ENCODE measurements around the gene SNAP91.

SNAP91 gene

DNA sequence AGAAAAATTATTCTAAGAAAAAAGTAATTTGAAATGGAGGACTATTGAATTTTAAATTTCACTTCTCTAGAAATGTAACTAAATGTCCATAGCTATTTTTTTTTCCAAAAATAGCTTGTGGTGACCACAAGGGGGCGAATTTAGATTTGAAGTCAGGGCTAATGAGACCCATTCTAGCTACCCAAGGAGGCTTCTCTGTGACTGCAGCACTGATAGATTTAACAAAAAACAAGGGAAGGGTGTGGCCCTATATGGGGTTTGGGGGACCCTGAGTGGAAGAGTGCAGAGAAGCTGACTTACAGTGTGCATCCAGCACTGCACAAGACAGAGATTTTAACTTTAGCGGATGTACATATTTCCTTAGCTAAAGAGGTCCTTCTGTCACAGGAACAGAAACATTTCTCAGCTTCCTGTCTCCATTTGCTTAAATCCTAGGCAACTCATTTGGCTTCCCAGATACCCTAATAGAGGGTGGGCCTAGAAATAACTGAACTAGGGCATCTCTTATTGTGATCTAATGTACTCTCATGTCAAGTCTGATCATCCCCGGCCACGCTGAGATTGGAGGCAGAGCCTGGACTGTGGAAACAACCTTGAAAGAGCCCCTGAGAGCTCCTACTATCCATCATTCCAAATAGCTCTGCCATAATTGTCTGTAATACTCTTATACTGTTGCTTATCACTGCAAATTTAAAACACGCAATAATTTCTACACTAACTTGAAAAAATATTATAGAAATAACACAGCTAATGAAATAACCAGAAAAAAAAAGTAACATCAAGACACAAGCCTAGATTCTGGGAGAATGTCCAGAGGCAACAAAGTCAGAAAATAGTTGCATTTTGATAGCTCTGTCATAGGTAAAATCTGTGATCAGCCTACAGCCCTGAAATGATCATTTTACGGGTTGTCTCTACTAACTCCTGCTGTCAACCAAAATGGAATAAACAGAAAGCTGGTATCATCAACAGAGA, 93.6 kb downstream of the SNAP91 start:
- Histone ChIP-seq H3K27ac (ENCODE audit: low read length) (no peak overlapping the region), H3K36me3 (ENCODE audit: control insufficient read depth, low read depth, low read length) (no peaks in the 10 kb centered on the region), H3K9me3 (ENCODE audit: control insufficient read depth, low read depth, low read length) (no peaks in the 10 kb centered on the region), H3K4me3 (ENCODE audit: low read length) (no peak overlapping the region), H3K4me1 (ENCODE audit: control insufficient read depth, low read depth, low read length) (no peaks in the 10 kb centered on the region), H3K9ac (ENCODE audit: low read length) (no peak overlapping the region), H3K27me3 (ENCODE audit: control insufficient read depth, insufficient read depth, low read length) (no peaks in the 10 kb centered on the region)

DNA sequence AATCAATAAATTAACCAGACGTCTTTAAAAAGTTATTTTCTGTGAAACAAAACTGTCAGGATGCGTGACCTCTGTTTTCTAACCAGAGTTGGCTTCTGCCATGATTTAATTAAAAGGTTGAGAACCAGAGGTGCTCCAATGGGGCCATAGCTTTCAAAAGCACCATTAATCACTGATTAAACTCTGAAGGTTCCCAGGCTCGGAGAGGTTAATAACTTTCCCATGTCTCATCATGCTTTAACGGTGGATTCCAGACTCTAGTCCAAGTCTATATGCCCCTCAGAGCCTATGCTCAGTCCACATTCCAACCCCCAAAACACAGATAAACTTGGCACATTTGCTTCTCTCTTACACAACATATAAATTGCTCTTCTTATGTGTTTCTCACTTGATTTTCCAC, 95.5 kb downstream of the SNAP91 start:
- no peaks in the 10 kb centered on the region for H3K4me1 ChIP-seq (ENCODE audit: control insufficient read depth, low read depth, low read length)
- no peaks in the 10 kb centered on the region for H3K9me3 ChIP-seq (ENCODE audit: control insufficient read depth, low read depth, low read length)
- H3K27ac ChIP-seq (ENCODE audit: low read length): no peak overlapping the region
- no peaks in the 10 kb centered on the region for H3K36me3 ChIP-seq (ENCODE audit: control insufficient read depth, low read depth, low read length)
- H3K27me3 ChIP-seq (ENCODE audit: control insufficient read depth, insufficient read depth, low read length): no peaks in the 10 kb centered on the region
- no peak overlapping the region for H3K9ac ChIP-seq (ENCODE audit: low read length)
- H3K4me3 ChIP-seq (ENCODE audit: low read length): no peak overlapping the region

DNA sequence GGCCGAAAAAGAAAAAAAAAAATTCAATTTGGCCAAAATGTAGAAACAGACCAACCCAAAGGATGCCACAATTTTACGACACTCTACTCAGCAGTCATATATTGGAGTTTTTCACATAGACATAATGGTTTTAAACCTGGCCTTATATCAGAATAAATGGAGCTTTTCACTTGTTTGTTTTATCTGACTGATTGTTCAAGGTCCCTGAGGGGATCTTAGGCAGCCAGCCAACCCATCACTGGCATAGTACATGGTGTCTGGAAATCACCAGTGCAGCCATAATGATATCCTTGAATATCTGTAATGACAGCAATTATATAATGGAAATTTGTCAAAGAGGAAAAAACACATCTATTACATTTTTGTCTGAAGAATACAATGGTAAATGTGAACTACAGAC, 99.7 kb downstream of the SNAP91 start:
- Histone ChIP-seq H3K36me3 (ENCODE audit: control insufficient read depth, low read depth, low read length) (no peaks in the 10 kb centered on the region), H3K9ac (ENCODE audit: low read length) (no peak overlapping the region)

DNA sequence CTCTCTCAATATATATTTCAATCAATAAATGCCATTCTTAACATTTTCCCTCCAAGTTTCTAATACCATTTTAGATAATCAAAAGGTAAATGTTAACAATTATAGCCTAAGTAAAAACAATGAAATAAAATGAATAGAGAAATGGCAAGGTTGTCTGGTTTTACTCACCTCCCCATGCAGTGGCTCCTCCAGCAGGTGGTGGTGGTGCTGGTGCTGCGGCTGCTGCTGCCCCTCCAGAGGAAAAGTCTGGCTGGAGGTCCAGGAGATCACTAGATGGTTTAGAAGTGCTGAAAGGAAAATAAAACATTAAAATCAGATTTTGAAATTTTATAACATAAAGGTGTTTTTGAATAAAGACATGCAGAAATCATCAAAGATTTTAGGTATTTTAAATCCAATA, 103.4 kb downstream of the SNAP91 start:
- Histone ChIP-seq H3K4me3 (ENCODE audit: low read length) (no peak overlapping the region), H3K36me3 (ENCODE audit: control insufficient read depth, low read depth, low read length) (no peaks in the 10 kb centered on the region), H3K27ac (ENCODE audit: low read length) (no peak overlapping the region)

More for the DNA sequence above, 99.7 kb downstream of the SNAP91 start:
- Histone ChIP-seq H3K9me3 (ENCODE audit: control insufficient read depth, low read depth, low read length) (no peaks in the 10 kb centered on the region), H3K4me1 (ENCODE audit: control insufficient read depth, low read depth, low read length) (no peaks in the 10 kb centered on the region), H3K4me3 (ENCODE audit: low read length) (no peak overlapping the region), H3K27ac (ENCODE audit: low read length) (no peak overlapping the region), H3K27me3 (ENCODE audit: control insufficient read depth, insufficient read depth, low read length) (no peaks in the 10 kb centered on the region)

DNA sequence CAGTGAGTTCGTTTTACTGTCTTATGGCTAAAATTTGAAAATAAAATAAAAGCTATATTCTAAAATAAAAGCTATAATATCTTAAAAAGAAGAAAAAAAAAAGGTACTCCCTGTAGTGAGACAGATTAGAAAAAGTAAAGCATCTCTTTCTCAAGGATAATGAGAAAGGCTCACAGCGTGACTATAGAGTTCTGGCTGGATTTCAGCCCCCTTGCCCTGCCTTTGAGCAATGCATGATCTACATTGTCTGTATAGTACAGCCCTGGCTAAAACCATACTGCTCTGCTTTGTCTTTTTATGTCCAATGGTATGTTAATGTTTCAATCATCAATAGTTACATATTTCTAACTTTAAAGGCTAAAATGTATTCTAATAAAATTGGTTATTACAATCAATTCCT, 105.3 kb downstream of the SNAP91 start:
- Histone ChIP-seq H3K9me3 (ENCODE audit: control insufficient read depth, low read depth, low read length) (no peaks in the 10 kb centered on the region), H3K4me1 (ENCODE audit: control insufficient read depth, low read depth, low read length) (no peaks in the 10 kb centered on the region), H3K36me3 (ENCODE audit: control insufficient read depth, low read depth, low read length) (no peaks in the 10 kb centered on the region), H3K4me3 (ENCODE audit: low read length) (no peak overlapping the region), H3K27me3 (ENCODE audit: control insufficient read depth, insufficient read depth, low read length) (no peaks in the 10 kb centered on the region), H3K27ac (ENCODE audit: low read length) (no peak overlapping the region), H3K9ac (ENCODE audit: low read length) (no peak overlapping the region)

More for the DNA sequence above, 103.4 kb downstream of the SNAP91 start:
- H3K27me3 ChIP-seq (ENCODE audit: control insufficient read depth, insufficient read depth, low read length): no peaks in the 10 kb centered on the region
- no peaks in the 10 kb centered on the region for H3K9me3 ChIP-seq (ENCODE audit: control insufficient read depth, low read depth, low read length)
- no peak overlapping the region for H3K9ac ChIP-seq (ENCODE audit: low read length)
- H3K4me1 ChIP-seq (ENCODE audit: control insufficient read depth, low read depth, low read length): no peaks in the 10 kb centered on the region

DNA sequence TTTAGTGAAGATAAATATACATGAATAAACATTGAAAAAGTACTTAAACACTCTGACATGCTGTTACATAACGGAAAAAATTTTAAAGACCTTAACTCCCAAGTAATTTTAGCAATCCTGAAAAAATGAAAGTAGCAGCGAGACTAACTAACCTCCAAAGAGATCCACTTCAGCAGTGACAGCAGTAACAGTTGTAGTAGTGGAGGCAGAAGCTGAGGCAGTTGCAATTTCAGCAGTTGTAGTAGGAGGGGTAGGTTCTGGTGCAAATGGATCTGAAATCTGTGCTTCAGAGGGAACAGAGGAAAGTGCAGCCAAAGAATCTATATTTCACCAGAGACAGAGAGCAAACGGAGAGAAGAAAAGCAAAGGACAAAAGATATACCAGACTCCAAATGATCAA, 107.8 kb downstream of the SNAP91 start:
- Histone ChIP-seq H3K4me1 (ENCODE audit: control insufficient read depth, low read depth, low read length) (no peaks in the 10 kb centered on the region), H3K27ac (ENCODE audit: low read length) (no peak overlapping the region), H3K36me3 (ENCODE audit: control insufficient read depth, low read depth, low read length) (no peaks in the 10 kb centered on the region), H3K9ac (ENCODE audit: low read length) (no peak overlapping the region), H3K9me3 (ENCODE audit: control insufficient read depth, low read depth, low read length) (no peaks in the 10 kb centered on the region), H3K4me3 (ENCODE audit: low read length) (no peak overlapping the region), H3K27me3 (ENCODE audit: control insufficient read depth, insufficient read depth, low read length) (no peaks in the 10 kb centered on the region)

DNA sequence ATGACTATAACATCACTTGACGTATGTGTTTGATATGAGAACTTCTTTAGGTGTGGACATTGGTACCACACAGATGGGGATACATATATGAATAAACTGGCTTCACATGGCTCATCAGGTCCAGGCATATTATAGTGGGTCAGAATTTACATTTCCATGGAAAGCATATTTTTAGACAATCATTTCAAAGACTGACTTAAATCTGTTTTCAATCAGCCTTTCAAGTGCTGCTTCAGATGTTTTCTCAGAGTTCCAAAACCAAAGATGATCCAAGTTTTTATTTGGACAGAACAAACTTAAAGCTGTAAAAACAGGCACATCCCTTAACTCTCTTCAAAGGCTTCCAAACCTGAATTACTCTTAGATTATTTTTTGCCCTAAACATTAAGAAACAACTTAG, 108.4 kb downstream of the SNAP91 start:
- Histone ChIP-seq H3K4me1 (ENCODE audit: control insufficient read depth, low read depth, low read length) (no peaks in the 10 kb centered on the region), H3K9me3 (ENCODE audit: control insufficient read depth, low read depth, low read length) (no peaks in the 10 kb centered on the region), H3K9ac (ENCODE audit: low read length) (no peak overlapping the region), H3K36me3 (ENCODE audit: control insufficient read depth, low read depth, low read length) (no peaks in the 10 kb centered on the region), H3K4me3 (ENCODE audit: low read length) (no peak overlapping the region), H3K27me3 (ENCODE audit: control insufficient read depth, insufficient read depth, low read length) (no peaks in the 10 kb centered on the region), H3K27ac (ENCODE audit: low read length) (no peak overlapping the region)

DNA sequence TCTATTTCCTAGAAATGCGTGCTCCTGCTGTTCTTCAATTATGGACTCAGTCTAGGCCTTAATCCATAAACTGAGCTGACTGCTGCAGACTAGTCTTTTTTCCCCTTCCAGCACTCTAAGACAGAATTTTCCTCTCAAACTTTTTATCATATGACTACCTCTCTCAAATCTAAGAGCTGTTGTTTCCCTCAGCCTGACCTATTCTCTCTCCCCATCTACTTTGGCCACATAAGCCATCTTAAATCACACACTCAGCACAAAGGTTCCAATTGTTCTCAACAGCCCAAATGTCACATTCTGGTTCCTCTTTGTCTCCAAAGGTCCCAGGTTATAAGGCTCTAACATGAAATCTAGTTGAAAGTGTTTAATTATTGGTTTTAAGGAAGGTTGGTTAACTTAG, 111.4 kb downstream of the SNAP91 start:
- Histone ChIP-seq H3K4me1 (ENCODE audit: control insufficient read depth, low read depth, low read length) (no peaks in the 10 kb centered on the region), H3K36me3 (ENCODE audit: control insufficient read depth, low read depth, low read length) (no peaks in the 10 kb centered on the region), H3K27ac (ENCODE audit: low read length) (no peak overlapping the region), H3K9ac (ENCODE audit: low read length) (no peak overlapping the region), H3K9me3 (ENCODE audit: control insufficient read depth, low read depth, low read length) (no peaks in the 10 kb centered on the region), H3K4me3 (ENCODE audit: low read length) (no peak overlapping the region), H3K27me3 (ENCODE audit: control insufficient read depth, insufficient read depth, low read length) (no peaks in the 10 kb centered on the region)

DNA sequence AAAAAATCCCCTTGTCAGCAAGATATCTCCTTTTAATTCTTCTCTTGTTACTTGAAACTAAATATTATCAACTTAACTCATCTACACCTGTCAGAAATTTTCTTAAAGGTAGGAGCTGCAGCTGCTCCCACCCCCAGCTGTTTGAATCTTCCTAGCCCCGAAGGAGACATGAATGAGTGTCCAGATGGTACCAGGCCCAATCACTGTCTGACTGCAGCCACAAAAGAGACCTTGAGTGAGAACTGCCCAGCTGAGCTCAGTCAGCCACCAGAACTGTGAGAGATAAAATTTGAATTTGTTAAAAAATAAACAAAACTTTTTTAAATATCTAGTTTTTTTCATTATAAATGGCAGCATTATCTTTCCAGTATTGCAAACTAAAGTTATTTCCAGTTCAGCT, 111.8 kb downstream of the SNAP91 start:
- Histone ChIP-seq H3K36me3 (ENCODE audit: control insufficient read depth, low read depth, low read length) (no peaks in the 10 kb centered on the region), H3K9ac (ENCODE audit: low read length) (no peak overlapping the region), H3K4me1 (ENCODE audit: control insufficient read depth, low read depth, low read length) (no peaks in the 10 kb centered on the region), H3K27ac (ENCODE audit: low read length) (no peak overlapping the region), H3K27me3 (ENCODE audit: control insufficient read depth, insufficient read depth, low read length) (no peaks in the 10 kb centered on the region), H3K9me3 (ENCODE audit: control insufficient read depth, low read depth, low read length) (no peaks in the 10 kb centered on the region), H3K4me3 (ENCODE audit: low read length) (no peak overlapping the region)

DNA sequence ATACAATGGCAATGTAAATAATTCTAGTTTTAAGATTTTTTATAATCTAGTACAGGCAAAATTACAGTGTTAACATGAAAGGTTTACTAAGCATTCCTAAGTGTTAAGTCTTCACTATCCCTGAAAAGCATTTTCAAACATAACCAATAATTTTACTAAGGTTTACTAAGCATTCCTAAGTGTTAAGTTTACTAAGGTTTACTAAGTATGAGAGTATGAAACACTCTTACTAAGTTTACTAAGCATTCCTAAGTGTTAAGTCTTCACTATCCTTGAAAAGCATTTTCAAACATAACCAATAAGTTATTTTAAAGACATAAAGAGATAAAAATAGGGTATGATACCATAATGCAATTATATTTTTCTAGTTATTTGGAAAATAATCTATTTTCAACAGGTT, 114.0 kb downstream of the SNAP91 start:
- Histone ChIP-seq H3K4me3 (ENCODE audit: low read length) (no peak overlapping the region), H3K27me3 (ENCODE audit: control insufficient read depth, insufficient read depth, low read length) (no peaks in the 10 kb centered on the region), H3K4me1 (ENCODE audit: control insufficient read depth, low read depth, low read length) (no peaks in the 10 kb centered on the region), H3K9ac (ENCODE audit: low read length) (no peak overlapping the region), H3K9me3 (ENCODE audit: control insufficient read depth, low read depth, low read length) (no peaks in the 10 kb centered on the region), H3K27ac (ENCODE audit: low read length) (no peak overlapping the region), H3K36me3 (ENCODE audit: control insufficient read depth, low read depth, low read length) (no peaks in the 10 kb centered on the region)

DNA sequence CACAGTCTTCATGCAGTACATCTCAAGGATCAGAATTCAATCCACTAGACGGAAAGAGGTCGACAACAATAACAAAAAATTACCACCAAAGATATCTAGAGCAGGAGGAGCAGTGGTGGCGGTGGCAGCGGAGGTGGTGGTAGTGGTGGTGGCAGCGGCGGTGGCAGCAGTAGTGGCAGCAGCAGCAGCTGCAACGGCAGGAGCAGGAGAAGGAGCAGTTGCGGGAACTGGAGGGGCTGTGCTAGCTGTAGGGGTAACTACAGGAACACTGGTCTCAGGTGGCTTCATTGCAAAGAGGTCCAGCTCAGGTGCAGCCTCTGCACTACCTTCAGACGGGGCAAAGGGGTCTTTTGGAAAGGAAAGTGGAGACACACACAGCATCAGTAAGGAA, 115.5 kb downstream of the SNAP91 start:
- Histone ChIP-seq H3K9me3 (ENCODE audit: control insufficient read depth, low read depth, low read length) (no peaks in the 10 kb centered on the region), H3K27me3 (ENCODE audit: control insufficient read depth, insufficient read depth, low read length) (no peaks in the 10 kb centered on the region), H3K4me1 (ENCODE audit: control insufficient read depth, low read depth, low read length) (no peaks in the 10 kb centered on the region), H3K9ac (ENCODE audit: low read length) (no peak overlapping the region), H3K27ac (ENCODE audit: low read length) (no peak overlapping the region), H3K36me3 (ENCODE audit: control insufficient read depth, low read depth, low read length) (no peaks in the 10 kb centered on the region), H3K4me3 (ENCODE audit: low read length) (no peak overlapping the region)

DNA sequence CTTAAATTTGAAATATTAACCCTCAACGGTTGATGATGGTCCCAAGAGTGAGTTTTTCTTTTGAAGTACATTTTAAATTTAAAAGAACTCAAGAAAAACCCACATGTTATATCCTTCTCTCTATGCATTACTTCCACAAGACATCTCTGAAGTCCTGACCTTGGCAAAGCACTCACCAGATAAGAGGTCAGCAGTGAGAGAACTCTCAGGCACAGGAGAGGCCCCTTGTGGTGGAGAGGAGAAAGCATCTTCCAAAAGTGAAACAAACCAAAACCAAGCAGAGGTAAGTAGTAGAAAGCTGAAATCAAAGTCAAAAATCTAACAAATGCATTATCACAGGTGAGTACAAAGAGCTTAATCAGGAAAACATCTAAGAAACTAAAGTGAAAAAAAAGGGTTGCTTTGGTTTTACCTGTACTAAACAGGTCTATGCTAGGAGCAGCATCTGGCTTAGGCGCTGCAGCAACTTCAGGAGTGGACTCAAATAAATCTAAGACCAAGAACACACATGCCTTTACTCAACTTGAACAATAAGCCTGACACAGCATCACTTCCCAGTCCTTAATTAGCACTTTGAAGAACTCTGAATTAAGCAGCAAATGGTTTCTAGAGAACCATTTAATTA, 116.0 kb downstream of the SNAP91 start:
- H3K36me3 ChIP-seq (ENCODE audit: control insufficient read depth, low read depth, low read length): no peaks in the 10 kb centered on the region
- H3K4me1 ChIP-seq (ENCODE audit: control insufficient read depth, low read depth, low read length): no peaks in the 10 kb centered on the region
- H3K27me3 ChIP-seq (ENCODE audit: control insufficient read depth, insufficient read depth, low read length): no peaks in the 10 kb centered on the region
- H3K9me3 ChIP-seq (ENCODE audit: control insufficient read depth, low read depth, low read length): no peaks in the 10 kb centered on the region
- no peak overlapping the region for H3K27ac ChIP-seq (ENCODE audit: low read length)
- no peak overlapping the region for H3K9ac ChIP-seq (ENCODE audit: low read length)
- H3K4me3 ChIP-seq (ENCODE audit: low read length): no peak overlapping the region

Measured in iPS-18a (cell line).